GM21737 (cell line): ENCODE data around the gene ARHGAP1.
A peak's percentile ranks its signal among the peaks of the same experiment; 100 is the strongest.

Experiments
- ATAC-seq: cut with Tn5 transposase; IDR thresholded peaks from one replicate; pipeline ENCODE4 v1.9.1; 2021; ENCODE audit warnings: mild to moderate bottlenecking, moderate library complexity; ENCODE audit not compliant: unreplicated experiment

Gene ARHGAP1

GRCh38 chr11:46700241-46701077, at the start of gene ARHGAP1, which contains the start of gene ZNF408:
TSS of gene ARHGAP1 (minus strand) at chr11:46700619. CDS start at chr11:46696107, 4,512 bp downstream.
TSS of gene ZNF408 (plus strand) at chr11:46701031. CDS start at chr11:46701048, 17 bp downstream.
- ATAC-seq, result peak; percentile 88

- ATAC-seq, result no peak
Measured at GRCh38 chr11:46747150-46747549, 46.7 kb upstream of the ARHGAP1 start.

- ATAC-seq, result no peak
Measured at GRCh38 chr11:46745995-46746394, 45.6 kb upstream of the ARHGAP1 start.

GRCh38 chr11:46745328-46745727, 44.9 kb upstream of the ARHGAP1 start:
- ATAC-seq, result no peak

GRCh38 chr11:46743693-46744339, 43.4 kb upstream of the ARHGAP1 start:
- ATAC-seq, result no peak

GRCh38 chr11:46743043-46743442, 42.6 kb upstream of the ARHGAP1 start:
- no peak for ATAC-seq

- no peak for ATAC-seq
Measured at GRCh38 chr11:46741600-46742484, 41.4 kb upstream of the ARHGAP1 start.

GRCh38 chr11:46738887-46739286, 38.5 kb upstream of the ARHGAP1 start:
- no peak for ATAC-seq

GRCh38 chr11:46737699-46738098, 37.3 kb upstream of the ARHGAP1 start:
- no peak for ATAC-seq

- no peak for ATAC-seq
Measured at GRCh38 chr11:46736615-46737014, 36.2 kb upstream of the ARHGAP1 start.

GRCh38 chr11:46736146-46736545, 35.7 kb upstream of the ARHGAP1 start:
- no peak for ATAC-seq

GRCh38 chr11:46733234-46733633, 32.8 kb upstream of the ARHGAP1 start:
- no peak for ATAC-seq

- no peak for ATAC-seq
Measured at GRCh38 chr11:46731545-46731944, 31.1 kb upstream of the ARHGAP1 start.

GRCh38 chr11:46729110-46730027, 28.9 kb upstream of the ARHGAP1 start:
- no peak for ATAC-seq

GRCh38 chr11:46728659-46729040, 28.2 kb upstream of the ARHGAP1 start:
- ATAC-seq, result no peak

GRCh38 chr11:46727952-46728658, 27.7 kb upstream of the ARHGAP1 start:
- ATAC-seq, result no peak

- ATAC-seq, result no peak
Measured at GRCh38 chr11:46726206-46726862, 25.9 kb upstream of the ARHGAP1 start.

GRCh38 chr11:46725338-46726205, 25.2 kb upstream of the ARHGAP1 start:
- no peak for ATAC-seq
